Vagina (tissue), 2 donors: ENCODE measurements around the gene DTD1.
A peak's percentile ranks its signal among the peaks of the same experiment; 100 is the strongest.

Source experiments
- POLR2AphosphoS5 ChIP-seq, 2 donors: sonication (generic); formaldehyde crosslinking; IDR thresholded peaks; one replicate each; pipeline ENCODE4 v1.9.0; 2017; ENCODE audit warnings: antibody characterized with exemption in 2 of 2, mild to moderate bottlenecking in 2 of 2, low read depth in 1 of 2; ENCODE audit not compliant: insufficient read depth in 1 of 2
- TF ChIP-seq, protein P1 (sequence below), 3 experiments: fragments of 450-650 bp in 2 of 3; fragments of 200-600 bp in 1 of 3; sonication (generic) in 1 of 3; IDR thresholded peaks; one replicate each; pipeline ENCODE4 v1.5.1; 2017 to 2019; ENCODE audit warnings: antibody characterized with exemption in 3 of 3, mild to moderate bottlenecking in 2 of 3, moderate library complexity in 2 of 3

DNA sequence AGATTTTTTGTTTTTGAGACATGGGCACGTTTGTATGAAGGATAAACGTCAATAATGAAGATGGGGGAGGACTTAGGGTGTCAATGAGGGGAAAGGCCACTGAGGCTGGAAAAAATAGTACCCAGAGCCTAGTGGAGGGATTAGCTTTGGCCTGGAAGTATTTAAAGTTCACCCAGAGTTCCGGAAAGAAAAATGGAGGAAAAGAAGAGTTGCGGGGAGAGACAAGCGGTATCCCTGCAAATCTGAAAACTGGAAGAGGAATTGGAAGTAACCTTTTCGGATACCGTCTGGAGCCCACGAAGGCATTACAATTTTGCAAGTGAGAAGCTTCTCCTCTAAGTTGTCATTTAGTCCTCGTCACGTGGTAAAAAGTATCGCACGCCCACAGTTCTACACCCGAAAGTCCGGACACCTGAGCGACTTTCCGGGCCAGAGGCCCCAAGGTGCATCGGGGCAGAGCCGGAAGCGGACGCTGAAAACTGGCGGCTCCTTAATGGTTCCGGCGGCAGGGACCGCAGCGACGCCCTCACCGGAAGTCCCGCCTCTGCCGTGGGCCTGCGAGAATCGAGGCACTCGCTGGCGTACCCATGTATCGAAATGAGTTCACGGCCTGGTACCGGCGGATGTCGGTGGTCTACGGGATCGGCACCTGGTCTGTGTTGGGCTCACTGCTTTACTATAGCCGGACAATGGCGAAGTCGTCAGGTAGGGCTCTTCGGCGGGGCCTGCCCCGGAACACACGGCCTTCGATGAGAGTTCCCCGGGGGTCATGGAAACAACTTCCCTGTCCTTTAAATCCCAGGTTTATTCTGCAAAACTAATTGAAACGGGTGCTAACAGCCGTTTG lies 20.7 kb upstream of the DTD1 start, which contains the start of gene SMIM26:
- TF ChIP-seq, protein P1, sequence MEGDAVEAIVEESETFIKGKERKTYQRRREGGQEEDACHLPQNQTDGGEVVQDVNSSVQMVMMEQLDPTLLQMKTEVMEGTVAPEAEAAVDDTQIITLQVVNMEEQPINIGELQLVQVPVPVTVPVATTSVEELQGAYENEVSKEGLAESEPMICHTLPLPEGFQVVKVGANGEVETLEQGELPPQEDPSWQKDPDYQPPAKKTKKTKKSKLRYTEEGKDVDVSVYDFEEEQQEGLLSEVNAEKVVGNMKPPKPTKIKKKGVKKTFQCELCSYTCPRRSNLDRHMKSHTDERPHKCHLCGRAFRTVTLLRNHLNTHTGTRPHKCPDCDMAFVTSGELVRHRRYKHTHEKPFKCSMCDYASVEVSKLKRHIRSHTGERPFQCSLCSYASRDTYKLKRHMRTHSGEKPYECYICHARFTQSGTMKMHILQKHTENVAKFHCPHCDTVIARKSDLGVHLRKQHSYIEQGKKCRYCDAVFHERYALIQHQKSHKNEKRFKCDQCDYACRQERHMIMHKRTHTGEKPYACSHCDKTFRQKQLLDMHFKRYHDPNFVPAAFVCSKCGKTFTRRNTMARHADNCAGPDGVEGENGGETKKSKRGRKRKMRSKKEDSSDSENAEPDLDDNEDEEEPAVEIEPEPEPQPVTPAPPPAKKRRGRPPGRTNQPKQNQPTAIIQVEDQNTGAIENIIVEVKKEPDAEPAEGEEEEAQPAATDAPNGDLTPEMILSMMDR (IDR thresholded peaks at IDR 0.05): no peak
- TF ChIP-seq POLR2AphosphoS5 (IDR thresholded peaks at IDR 0.05; ENCODE audit: insufficient read depth in 1 of 2, low read depth in 1 of 2): peak; percentile 88 to 93
